SH-SY5Y (cell line): ENCODE results near the gene LRCH3.

Experiments
- GATA2 ChIP-seq: IDR thresholded peaks from 2 replicates; pipeline ENCODE4 v1.6.1; 2011; ENCODE audit warnings: mild to moderate bottlenecking, low read depth, low read length
- GATA3 ChIP-seq: IDR thresholded peaks from 2 replicates; pipeline ENCODE4 v1.6.1; 2011; ENCODE audit warnings: low read depth, mild to moderate bottlenecking, low read length, moderate library complexity

Gene LRCH3

GRCh38 chr3:197802779-197803459, 11.9 kb downstream of the LRCH3 start:
- TF ChIP-seq GATA2 (no peak), GATA3 (no peak)

- no peak for TF ChIP-seq GATA2
- no peak for TF ChIP-seq GATA3
These were observed 13.5 kb downstream of the LRCH3 start for GRCh38 chr3:197804511-197804910.

GRCh38 chr3:197807969-197808587, 17.0 kb downstream of the LRCH3 start:
- TF ChIP-seq GATA3: no peak
- TF ChIP-seq GATA2: no peak

- TF ChIP-seq GATA2 (no peak), GATA3 (no peak)
These were observed 18.4 kb downstream of the LRCH3 start for GRCh38 chr3:197809356-197810020.

- TF ChIP-seq GATA3: no peak
- TF ChIP-seq GATA2: no peak
These were observed 19.8 kb downstream of the LRCH3 start for GRCh38 chr3:197810901-197811300.

- TF ChIP-seq GATA2 (no peak), GATA3 (no peak)
These were observed 20.3 kb downstream of the LRCH3 start for GRCh38 chr3:197811343-197811742.

- TF ChIP-seq GATA2 (no peak), GATA3 (no peak)
These were observed 23.3 kb downstream of the LRCH3 start for GRCh38 chr3:197814372-197814771.

- TF ChIP-seq GATA2 (no peak), GATA3 (no peak)
These were observed 29.7 kb downstream of the LRCH3 start for GRCh38 chr3:197820550-197821335.

- TF ChIP-seq GATA2 (no peak), GATA3 (no peak)
These were observed 38.5 kb downstream of the LRCH3 start for GRCh38 chr3:197829397-197830045.

GRCh38 chr3:197830308-197830966, 39.4 kb downstream of the LRCH3 start:
- TF ChIP-seq GATA3 (no peak), GATA2 (no peak)

- TF ChIP-seq GATA3 (no peak), GATA2 (no peak)
These were observed 39.9 kb downstream of the LRCH3 start for GRCh38 chr3:197830967-197831313.

- TF ChIP-seq GATA3 (no peak), GATA2 (no peak)
These were observed 43.1 kb downstream of the LRCH3 start for GRCh38 chr3:197833930-197834715.

- TF ChIP-seq GATA3: no peak
- no peak for TF ChIP-seq GATA2
These were observed 44.5 kb downstream of the LRCH3 start for GRCh38 chr3:197835509-197835908.
